ENCODE results near the gene TMEM59L.

- TF ChIP-seq, protein P1, sequence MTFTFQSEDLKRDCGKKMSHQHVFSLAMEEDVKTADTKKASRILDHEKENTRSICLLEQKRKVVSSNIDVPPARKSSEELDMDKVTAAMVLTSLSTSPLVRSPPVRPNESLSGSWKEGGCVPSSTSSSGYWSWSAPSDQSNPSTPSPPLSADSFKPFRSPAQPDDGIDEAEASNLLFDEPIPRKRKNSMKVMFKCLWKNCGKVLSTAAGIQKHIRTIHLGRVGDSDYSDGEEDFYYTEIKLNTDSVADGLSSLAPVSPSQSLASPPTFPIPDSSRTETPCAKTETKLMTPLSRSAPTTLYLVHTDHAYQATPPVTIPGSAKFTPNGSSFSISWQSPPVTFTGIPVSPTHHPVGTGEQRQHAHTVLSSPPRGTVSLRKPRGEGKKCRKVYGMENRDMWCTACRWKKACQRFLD (tag by site-specific recombination; IDR thresholded peaks at IDR 0.05), result no peak
- TF ChIP-seq KLF16 (tag by site-specific recombination; IDR thresholded peaks at IDR 0.05), result no peak
These were observed 57.2 kb downstream of the TMEM59L start for GRCh38 chr19:18669883-18670282.
